CD14-positive monocyte (primary cell): Measurements from ENCODE around the gene CDC37. TPM values are rescaled to one million over a fixed set of nuclear protein-coding genes. Genes with fewer than 3 reads are reported as not detected.

Source experiments
- DNase-seq, 3 donors: peaks; one replicate each; pipeline ENCODE4 v3.0.0-alpha.2; 2011 to 2022
- H2AFZ ChIP-seq: 2 replicates; pipeline ENCODE4 v1.6.0; 2012; ENCODE audit warnings: mild to moderate bottlenecking, low read depth, low read length, inconsistent platforms; ENCODE audit not compliant: insufficient read depth, poor library complexity, severe bottlenecking
- H3K27ac ChIP-seq, 2 donors: 1 replicate in 1 of 2; 2 replicates in 1 of 2; pipeline ENCODE4 v1.5.1; 2012 to 2013; ENCODE audit warnings: low read length in 2 of 2, control low read depth in 1 of 2, inconsistent platforms in 1 of 2, low read depth in 1 of 2, mild to moderate bottlenecking in 1 of 2
- H3K27me3 ChIP-seq, 2 donors: one replicate each; pipeline versions ENCODE4 v1.6.0 to v1.6.1; 2011 to 2013; ENCODE audit warnings: low read length in 2 of 2; ENCODE audit not compliant: control insufficient read depth in 2 of 2, insufficient read depth in 2 of 2
- H3K36me3 ChIP-seq, 2 donors: replicated peaks in 1 of 2; 1 replicate in 1 of 2; 2 replicates in 1 of 2; pipeline versions ENCODE4 v1.5.1 to v1.6.1; 2012 to 2013; ENCODE audit warnings: low read length in 2 of 2, control low read depth in 1 of 2, inconsistent platforms in 1 of 2, mild to moderate bottlenecking in 1 of 2; ENCODE audit not compliant: insufficient read depth in 2 of 2, control insufficient read depth in 1 of 2
- H3K4me1 ChIP-seq, 2 donors: 1 replicate in 1 of 2; 2 replicates in 1 of 2; pipeline versions ENCODE4 v1.5.1 to v1.6.1; 2012 to 2013; ENCODE audit warnings: low read length in 2 of 2, control low read depth in 1 of 2, inconsistent platforms in 1 of 2, mild to moderate bottlenecking in 1 of 2, moderate library complexity in 1 of 2; ENCODE audit not compliant: insufficient read depth in 2 of 2, control insufficient read depth in 1 of 2
- H3K4me2 ChIP-seq: replicated peaks from 2 replicates; pipeline ENCODE3; 2012; ENCODE audit warnings: low read length, moderate library complexity, mild to moderate bottlenecking; ENCODE audit not compliant: poor library complexity, severe bottlenecking; ENCODE audit errors: extremely low read depth
- H3K4me3 ChIP-seq, 3 experiments: fragments of 200-600 bp in 1 of 3; sonication (generic) in 1 of 3; replicated peaks in 1 of 3; 1 replicate in 2 of 3; 2 replicates in 1 of 3; pipeline ENCODE4 v1.5.1; 2011 to 2013; ENCODE audit warnings: low read length in 3 of 3, mild to moderate bottlenecking in 3 of 3, control low read depth in 2 of 3, low read depth in 2 of 3, inconsistent platforms in 1 of 3, moderate library complexity in 1 of 3
- H3K79me2 ChIP-seq: 2 replicates; pipeline ENCODE4 v1.6.0; 2012; ENCODE audit warnings: mild to moderate bottlenecking, control low read depth, inconsistent platforms, low read length, moderate library complexity; ENCODE audit not compliant: insufficient read depth
- H3K9ac ChIP-seq: 2 replicates; pipeline ENCODE4 v1.6.0; 2017; ENCODE audit warnings: low read length, mild to moderate bottlenecking; ENCODE audit not compliant: insufficient read depth, poor library complexity, severe bottlenecking
- H3K9me3 ChIP-seq, 2 donors: replicated peaks in 1 of 2; 1 replicate in 1 of 2; 2 replicates in 1 of 2; pipeline versions ENCODE4 v1.5.1 to v1.6.1; 2012 to 2013; ENCODE audit warnings: low read length in 2 of 2, control low read depth in 1 of 2; ENCODE audit not compliant: control insufficient read depth in 1 of 2, insufficient read depth in 1 of 2
- H4K20me1 ChIP-seq: 2 replicates; pipeline ENCODE4 v1.6.0; 2012; ENCODE audit warnings: mild to moderate bottlenecking, low read length, control low read depth, moderate library complexity; ENCODE audit not compliant: insufficient read depth
- H3K27ac Mint-ChIP-seq, 7 donors: one replicate each; pipeline ENCODE4 v1.8.0; 2020; ENCODE audit warnings: mild to moderate bottlenecking in 7 of 7, mixed read lengths in 7 of 7, moderate library complexity in 6 of 7, inconsistent platforms in 2 of 7
- H3K27me3 Mint-ChIP-seq, 3 donors: one replicate each; pipeline ENCODE4 v1.8.0; 2021 to 2022; ENCODE audit warnings: low read depth in 3 of 3, mild to moderate bottlenecking in 3 of 3, mixed read lengths in 3 of 3, moderate library complexity in 3 of 3, inconsistent platforms in 1 of 3
- H3K36me3 Mint-ChIP-seq, 2 donors: one replicate each; pipeline ENCODE4 v1.8.0; 2020; ENCODE audit warnings: mixed read lengths in 2 of 2, inconsistent platforms in 1 of 2, mild to moderate bottlenecking in 1 of 2
- H3K4me1 Mint-ChIP-seq: one replicate; pipeline ENCODE4 v1.8.0; 2020; ENCODE audit warnings: mild to moderate bottlenecking, mixed read lengths
- H3K4me3 Mint-ChIP-seq, 2 donors: one replicate each; pipeline ENCODE4 v1.8.0; 2020; ENCODE audit warnings: mild to moderate bottlenecking in 2 of 2, mixed read lengths in 2 of 2, moderate library complexity in 1 of 2
- H3K9me3 Mint-ChIP-seq, 7 donors: one replicate each; pipeline ENCODE4 v1.8.0; 2020 to 2022; ENCODE audit warnings: mixed read lengths in 7 of 7, mild to moderate bottlenecking in 6 of 7, moderate library complexity in 6 of 7, inconsistent platforms in 2 of 7
- WGBS: methylation state at CpG from one replicate; pipeline ENCODE4 v1.1.5; 2013; ENCODE audit warnings: missing lambda C conversion rate; ENCODE audit not compliant: insufficient coverage; 5-methylcytosine and 5-hydroxymethylcytosine counted together
- intact Hi-C, 2 donors: fragments of 100-400 bp; cut with micrococcal nuclease; formaldehyde crosslinking; loops; one replicate each; pipeline versions ENCODE4 v1.15.0 to v1.15.1; 2023
- polyA plus RNA-seq, 3 donors: library from polyadenylated mRNA; depleted of rRNA in 1 of 3; unstranded in 2 of 3; stranded (reverse) in 1 of 3; fragments of 300-500 nt in 2 of 3; fragments of >200 nt in 1 of 3; fragmentation: Illumina TruSeq in 2 of 3; gene quantifications; 1 replicate in 2 of 3; 2 replicates in 1 of 3; pipeline ENCODE4 v1.2.3, GENCODE V29; 2012 to 2021
- TF ChIP-seq, protein P1 (sequence below): fragments of 200-600 bp; IDR thresholded peaks from one replicate; pipeline ENCODE4 v1.8.0; 2022; ENCODE audit warnings: antibody characterized with exemption, mild to moderate bottlenecking

Gene CDC37
- polyA plus RNA-seq, 3 donors = 49.3 to 575 (median 54.9) TPM

DNA sequence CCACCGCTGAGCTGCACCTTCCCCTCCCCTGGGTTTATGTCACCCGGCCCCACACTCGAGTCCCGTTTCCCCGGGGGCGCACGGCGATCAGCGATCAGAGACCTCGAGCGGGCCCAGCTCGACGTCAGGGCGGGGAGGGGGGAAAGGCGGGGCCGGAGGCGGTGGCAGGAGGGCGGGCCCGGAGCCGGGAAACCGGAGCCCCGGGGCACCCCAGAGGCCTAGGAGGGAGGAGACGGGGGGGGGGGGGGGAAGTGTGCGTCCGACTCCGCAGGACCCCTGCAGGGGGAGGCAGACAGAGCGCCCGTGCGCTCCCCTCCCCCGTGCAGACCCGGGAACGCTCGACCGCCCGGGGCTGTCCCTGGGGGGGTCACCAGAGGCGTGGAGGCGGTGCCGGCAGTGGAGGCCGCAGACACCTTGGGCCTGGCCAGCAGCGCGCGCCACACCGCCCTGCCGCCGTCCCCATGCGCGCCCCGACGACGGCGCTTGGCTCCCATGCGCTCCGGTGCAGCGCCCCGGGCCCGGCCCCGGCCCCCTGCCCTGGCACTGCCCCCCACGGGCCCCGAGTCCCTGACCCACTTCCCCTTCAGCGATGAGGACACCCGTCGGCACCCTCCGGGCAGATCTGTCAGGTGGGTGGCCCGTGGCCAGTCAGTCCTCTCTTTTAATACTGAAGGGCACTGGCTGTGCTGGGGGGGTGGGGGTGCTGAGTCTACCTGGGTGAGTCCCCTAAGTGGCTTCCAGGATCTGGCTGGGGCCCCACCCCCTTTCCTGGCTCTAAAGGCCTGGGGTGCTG lies 28.8 kb upstream of the CDC37 start:
- intact Hi-C loops = loop anchor here in 1 of 2 donors (2.0 kb wide), 1 partner anchor 15 kb away; no protein-coding TSS in a partner anchor
- peak overlapping the region; percentile 75 for H3K9ac ChIP-seq
- peak overlapping the region; percentile 76 for H3K4me2 ChIP-seq
- H3K36me3 Mint-ChIP-seq = peaks cover 32 to 37% of the 10 kb centered on the region in 2 donors
- H3K27ac ChIP-seq = peak overlapping the region; percentile 62 to 78
- TF ChIP-seq, protein P1, sequence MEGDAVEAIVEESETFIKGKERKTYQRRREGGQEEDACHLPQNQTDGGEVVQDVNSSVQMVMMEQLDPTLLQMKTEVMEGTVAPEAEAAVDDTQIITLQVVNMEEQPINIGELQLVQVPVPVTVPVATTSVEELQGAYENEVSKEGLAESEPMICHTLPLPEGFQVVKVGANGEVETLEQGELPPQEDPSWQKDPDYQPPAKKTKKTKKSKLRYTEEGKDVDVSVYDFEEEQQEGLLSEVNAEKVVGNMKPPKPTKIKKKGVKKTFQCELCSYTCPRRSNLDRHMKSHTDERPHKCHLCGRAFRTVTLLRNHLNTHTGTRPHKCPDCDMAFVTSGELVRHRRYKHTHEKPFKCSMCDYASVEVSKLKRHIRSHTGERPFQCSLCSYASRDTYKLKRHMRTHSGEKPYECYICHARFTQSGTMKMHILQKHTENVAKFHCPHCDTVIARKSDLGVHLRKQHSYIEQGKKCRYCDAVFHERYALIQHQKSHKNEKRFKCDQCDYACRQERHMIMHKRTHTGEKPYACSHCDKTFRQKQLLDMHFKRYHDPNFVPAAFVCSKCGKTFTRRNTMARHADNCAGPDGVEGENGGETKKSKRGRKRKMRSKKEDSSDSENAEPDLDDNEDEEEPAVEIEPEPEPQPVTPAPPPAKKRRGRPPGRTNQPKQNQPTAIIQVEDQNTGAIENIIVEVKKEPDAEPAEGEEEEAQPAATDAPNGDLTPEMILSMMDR = no peak
- H2AFZ ChIP-seq = no peak overlapping the region
- peaks cover 41 to 50% of the 10 kb centered on the region in 2 donors for H3K4me1 ChIP-seq
- no peaks in the 10 kb centered on the region for H4K20me1 ChIP-seq
- peak overlapping the region; percentile 88 to 98 (median 96) for H3K27ac Mint-ChIP-seq
- H3K4me3 Mint-ChIP-seq = peak overlapping the region; percentile 87 to 96
- peak; percentile 52 to 74 (median 69) for DNase-seq
- no peaks in the 10 kb centered on the region for H3K36me3 ChIP-seq
- 1% methylated on average over 41 of the region's 64 CpGs for WGBS
- no peaks in the 10 kb centered on the region for H3K79me2 ChIP-seq
- peaks cover 3 to 33% of the 10 kb centered on the region in 2 donors for H3K27me3 ChIP-seq
- H3K9me3 Mint-ChIP-seq = peaks cover 0 to 16% (median 5%) of the 10 kb centered on the region in 7 donors
- no peaks in the 10 kb centered on the region for H3K9me3 ChIP-seq
- peak overlapping the region; percentile 43 to 77 (median 51) for H3K4me3 ChIP-seq
- H3K27me3 Mint-ChIP-seq = peaks cover 40 to 60% (median 51%) of the 10 kb centered on the region in 3 donors
- peaks cover 60% of the 10 kb centered on the region for H3K4me1 Mint-ChIP-seq

DNA sequence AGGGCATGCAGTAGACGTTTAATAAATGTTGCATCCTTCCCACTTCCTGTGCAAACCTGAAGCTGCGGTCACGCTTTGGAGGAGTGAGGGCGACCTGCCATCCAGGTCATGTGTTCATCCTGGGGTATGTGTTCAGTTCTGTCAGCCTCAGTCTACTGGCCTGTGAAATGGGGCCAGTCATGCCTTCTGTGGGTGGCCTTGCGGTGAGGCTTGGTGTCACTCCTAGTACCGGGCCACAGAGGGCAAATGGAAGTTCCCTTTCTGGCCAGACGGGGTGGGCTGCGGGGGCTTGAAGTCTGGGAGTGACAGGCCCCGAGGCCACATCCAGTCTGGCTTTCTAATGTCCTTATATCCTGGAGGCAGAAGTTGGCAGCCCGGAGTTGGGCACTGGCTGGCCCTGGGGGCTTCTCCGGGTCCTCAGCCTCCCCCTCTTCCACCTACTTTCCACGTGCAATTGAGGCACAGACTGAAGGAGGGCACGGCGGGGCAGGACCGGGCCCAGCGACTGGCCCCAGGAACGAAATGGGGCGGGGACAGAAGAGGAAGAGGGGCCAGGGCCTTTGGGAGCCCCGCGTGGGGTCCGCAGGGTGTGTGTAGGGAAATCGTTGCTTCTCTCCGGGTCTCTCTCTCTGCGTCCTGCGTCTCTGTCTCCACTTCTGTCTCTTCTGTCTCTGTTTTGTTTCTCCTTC lies 28.1 kb upstream of the CDC37 start:
- peak; percentile 70 to 91 (median 81) for DNase-seq
- intact Hi-C loops = loop anchor here in 1 of 2 donors (2.0 kb wide), 1 partner anchor 15 kb away; no protein-coding TSS in a partner anchor
- peaks cover 0 to 21% (median 5%) of the 10 kb centered on the region in 7 donors for H3K9me3 Mint-ChIP-seq

More for the DNA sequence above, 28.1 kb upstream of the CDC37 start:
- Histone ChIP-seq H2AFZ (no peak overlapping the region), H3K27me3 (peaks cover 3 to 33% of the 10 kb centered on the region in 2 donors), H3K27ac (peak overlapping the region; percentile 62 to 78), H3K4me1 (peaks cover 48 to 58% of the 10 kb centered on the region in 2 donors), H3K9ac (peak overlapping the region; percentile 75), H4K20me1 (no peaks in the 10 kb centered on the region), H3K36me3 (no peaks in the 10 kb centered on the region), H3K79me2 (no peaks in the 10 kb centered on the region), H3K4me2 (peak overlapping the region; percentile 76), H3K4me3 (peak overlapping the region; percentile 43 to 77 (median 51)), H3K9me3 (no peaks in the 10 kb centered on the region)
- peaks cover 38 to 41% of the 10 kb centered on the region in 2 donors for H3K36me3 Mint-ChIP-seq
- peak overlapping the region; percentile 88 to 98 (median 96) for H3K27ac Mint-ChIP-seq
- H3K27me3 Mint-ChIP-seq = peaks cover 41 to 65% (median 54%) of the 10 kb centered on the region in 3 donors
- TF ChIP-seq, protein P1 = peak; percentile 26
- peak overlapping the region; percentile 87 to 96 for H3K4me3 Mint-ChIP-seq
- 20% methylated on average over 15 of the region's 25 CpGs for WGBS
- peaks cover 67% of the 10 kb centered on the region for H3K4me1 Mint-ChIP-seq
